ENCODE results near the gene ATP13A2.
"Not testable (repeated sequence)": the region's sequence is repeated elsewhere in the genome, so short reads cannot be mapped to it uniquely, and the experiment has no call there.

The ATP13A2 gene

DNA sequence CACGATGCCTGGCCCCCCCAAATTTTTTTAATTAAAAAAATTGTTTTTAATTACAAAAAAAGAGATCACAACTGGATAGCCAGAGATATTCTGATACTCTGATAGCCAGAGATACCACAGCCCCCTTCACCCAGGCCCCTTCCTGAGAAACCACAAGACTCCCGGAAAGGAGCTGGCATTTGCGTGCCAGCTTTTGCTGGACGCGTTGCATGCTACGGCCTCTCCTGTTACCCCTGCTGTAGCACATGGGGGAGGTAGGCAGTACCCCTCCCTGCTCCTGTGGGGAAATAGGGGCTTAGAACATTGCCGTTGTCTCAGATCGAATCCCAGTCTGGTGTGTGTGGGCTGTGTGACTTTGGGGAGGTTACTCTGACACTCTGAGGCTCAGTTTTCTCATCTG, 54.0 kb downstream of the ATP13A2 start:
- DNase-seq (ENCODE audit: low spot score), result no peak

DNA sequence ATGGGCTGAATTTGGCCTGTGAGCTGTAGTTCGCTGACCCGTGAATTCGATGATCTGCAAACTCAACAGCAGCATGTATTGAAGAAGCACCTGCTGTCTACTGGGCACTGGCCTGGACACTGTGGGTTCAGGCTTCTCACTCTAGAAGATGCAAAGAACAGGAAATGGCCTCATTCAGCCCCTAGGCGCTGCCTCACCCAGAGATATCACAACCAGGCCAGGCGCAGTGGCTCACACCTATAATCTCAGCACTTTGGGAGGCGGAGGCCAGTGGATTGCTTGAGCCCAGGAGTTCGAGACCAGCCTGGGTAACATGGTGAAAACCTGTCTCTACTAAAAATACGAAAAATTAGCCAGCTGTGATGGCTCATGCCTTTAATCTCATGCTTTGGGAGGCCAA, 55.0 kb downstream of the ATP13A2 start:
- no peak for DNase-seq (ENCODE audit: low spot score)

DNA sequence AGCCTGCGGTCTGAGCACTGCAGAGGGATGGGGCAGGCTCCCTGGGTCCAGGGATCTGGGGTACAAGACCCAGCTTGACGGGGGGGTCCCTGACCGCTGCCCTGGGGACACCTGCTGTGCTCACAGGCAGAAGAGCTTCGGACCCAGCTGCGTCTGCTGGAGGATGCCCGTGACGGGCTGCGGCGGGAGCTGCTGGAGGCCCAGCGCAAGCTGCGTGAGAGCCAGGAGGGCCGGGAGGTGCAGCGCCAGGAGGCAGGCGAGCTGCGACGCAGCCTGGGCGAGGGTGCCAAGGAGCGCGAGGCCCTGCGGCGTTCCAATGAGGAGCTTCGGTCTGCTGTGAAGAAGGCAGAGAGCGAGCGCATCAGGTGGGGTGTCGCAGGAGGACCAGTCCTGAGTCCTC, 56.5 kb downstream of the ATP13A2 start:
- no peak for DNase-seq (ENCODE audit: low spot score)

DNA sequence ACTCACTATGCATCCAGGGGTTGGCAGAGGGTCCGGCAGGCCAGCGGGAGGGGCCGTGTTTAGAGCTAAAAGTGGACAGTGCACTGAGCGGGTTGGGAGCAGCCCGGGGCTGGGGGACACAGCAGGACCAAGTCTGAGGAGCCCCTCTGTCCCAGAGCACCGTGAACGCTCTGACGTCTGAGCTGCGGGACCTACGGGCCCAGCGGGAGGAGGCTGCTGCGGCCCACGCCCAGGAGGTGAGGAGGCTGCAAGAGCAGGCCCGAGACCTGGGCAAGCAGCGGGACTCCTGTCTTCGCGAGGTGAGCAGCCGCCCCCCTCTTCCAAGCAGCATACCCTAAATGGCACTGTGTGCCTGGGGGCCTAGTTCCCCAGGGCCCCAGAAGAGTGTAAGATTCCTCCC, 57.1 kb downstream of the ATP13A2 start:
- DNase-seq (ENCODE audit: low spot score), result no peak

DNA sequence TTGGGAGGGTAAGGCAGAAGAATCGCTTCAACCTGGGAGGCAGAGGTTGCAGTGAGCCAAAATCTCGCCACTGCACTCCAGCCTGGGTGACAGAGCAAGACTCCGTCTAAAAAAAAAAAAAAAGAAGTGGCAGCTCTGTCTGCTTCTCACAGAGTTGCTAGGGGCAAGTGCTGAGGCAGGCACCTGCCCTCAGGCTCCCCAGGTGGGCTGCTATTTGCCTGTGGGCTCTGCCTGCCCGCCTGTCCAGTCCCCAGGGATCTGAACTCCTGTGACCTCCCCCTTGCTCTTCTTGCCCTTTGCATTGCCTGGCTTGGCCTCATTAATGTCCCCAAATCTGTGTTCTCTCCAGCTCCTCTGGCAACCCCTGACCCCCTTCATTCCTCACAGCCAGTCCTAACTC, 59.4 kb downstream of the ATP13A2 start:
- DNase-seq (ENCODE audit: low spot score), result not testable (repeated sequence)

DNA sequence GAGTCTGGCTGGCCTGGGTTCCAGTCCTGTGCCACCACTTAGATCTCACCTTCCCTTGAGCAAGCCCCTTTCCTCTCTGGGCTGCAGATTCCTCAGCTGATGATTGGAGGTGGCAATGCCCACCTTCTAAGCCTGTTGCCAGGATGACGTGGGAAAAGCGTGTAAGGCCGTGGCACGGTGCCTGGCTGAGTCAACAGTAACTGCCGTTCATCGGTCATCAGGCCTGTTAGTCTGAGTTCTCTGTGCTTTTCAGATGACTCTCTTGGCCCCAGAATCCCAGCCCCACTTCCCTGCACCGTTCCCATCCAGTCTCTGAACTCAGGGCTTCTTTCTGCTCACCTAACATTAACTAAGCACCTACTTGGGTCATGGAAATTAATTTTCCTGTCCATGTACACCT, 62.7 kb downstream of the ATP13A2 start:
- not testable (repeated sequence) for DNase-seq (ENCODE audit: low spot score)

DNA sequence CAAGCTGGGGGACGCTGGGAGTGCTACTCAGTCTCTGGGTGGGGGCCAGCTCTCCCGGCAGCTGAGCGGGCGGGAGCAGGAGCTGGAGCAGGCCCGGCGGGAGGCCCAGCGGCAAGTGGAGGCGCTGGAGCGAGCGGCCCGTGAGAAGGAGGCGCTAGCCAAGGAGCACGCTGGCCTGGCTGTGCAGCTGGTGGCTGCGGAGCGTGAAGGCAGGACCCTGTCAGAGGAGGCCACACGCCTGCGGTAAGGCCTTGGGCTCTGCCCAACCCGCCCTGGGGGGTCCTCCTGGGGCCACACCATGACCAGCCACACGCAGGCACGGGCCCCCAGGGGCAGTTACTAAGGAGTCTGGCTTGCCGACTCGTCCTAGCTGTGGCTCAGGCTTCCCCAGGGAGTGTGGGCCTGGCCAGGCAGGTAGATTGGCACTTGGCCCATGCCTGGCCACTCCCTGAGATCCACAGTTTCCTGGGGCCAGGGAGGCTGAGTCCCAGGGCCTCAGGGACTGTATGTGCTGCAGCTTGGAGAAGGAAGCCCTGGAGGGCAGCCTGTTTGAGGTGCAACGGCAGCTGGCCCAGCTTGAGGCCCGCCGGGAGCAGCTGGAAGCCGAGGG, 63.3 kb downstream of the ATP13A2 start:
- not testable (repeated sequence) for DNase-seq (ENCODE audit: low spot score)

DNA sequence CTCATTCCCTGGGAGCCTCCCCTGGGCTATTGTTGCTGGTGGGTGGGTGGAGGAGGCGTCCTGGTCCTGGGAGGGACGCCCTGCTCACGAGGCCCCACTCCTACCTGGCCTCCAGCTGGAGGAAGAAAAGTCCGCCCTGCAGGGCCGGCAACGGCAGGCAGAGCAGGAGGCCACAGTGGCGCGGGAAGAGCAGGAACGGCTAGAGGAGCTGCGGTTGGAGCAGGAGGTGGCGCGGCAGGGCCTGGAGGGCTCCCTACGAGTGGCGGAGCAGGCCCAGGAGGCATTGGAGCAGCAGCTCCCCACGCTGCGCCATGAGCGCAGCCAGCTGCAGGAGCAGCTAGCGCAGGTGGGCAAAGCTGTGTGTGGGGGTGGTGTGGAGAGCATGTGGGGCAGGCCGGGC, 65.1 kb downstream of the ATP13A2 start:
- DNase-seq (ENCODE audit: low spot score), result no peak

DNA sequence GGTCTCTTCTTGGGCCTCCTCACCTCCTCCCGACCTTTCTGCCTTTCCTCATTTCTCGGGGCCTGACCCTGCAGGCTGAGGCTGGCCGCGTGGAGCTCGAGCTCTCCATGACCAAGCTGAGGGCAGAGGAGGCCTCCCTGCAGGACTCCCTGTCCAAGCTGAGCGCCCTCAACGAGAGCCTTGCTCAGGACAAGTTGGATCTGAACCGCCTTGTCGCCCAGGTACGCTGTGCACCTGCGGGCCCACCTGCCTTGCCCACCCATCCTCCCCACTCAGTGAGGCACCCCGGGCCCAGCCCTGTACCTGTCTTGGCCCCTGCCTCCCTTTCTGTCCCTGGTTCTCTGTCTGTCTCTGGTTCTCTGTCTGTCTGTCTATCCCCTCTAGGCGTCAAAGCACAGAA, 65.5 kb downstream of the ATP13A2 start:
- DNase-seq (ENCODE audit: low spot score), result not testable (repeated sequence)

DNA sequence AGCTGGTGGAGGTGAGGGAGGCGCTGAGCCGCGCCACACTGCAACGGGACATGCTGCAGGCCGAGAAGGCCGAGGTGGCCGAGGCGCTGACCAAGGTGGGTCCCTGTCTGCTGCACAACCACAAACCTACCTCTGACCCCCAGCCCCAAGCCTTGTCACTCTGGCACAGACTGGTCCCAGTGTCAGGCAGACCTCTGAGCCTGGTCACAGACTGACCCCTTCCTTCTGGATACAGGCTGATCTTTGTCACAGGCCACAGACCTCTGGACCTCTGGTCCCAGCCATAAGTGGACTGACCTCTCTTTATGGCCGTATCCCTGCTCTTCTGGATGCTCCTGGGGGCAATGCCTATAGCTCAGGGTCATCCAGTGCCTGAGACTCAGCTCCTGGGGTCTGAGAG, 66.2 kb downstream of the ATP13A2 start:
- not testable (repeated sequence) for DNase-seq (ENCODE audit: low spot score)

DNA sequence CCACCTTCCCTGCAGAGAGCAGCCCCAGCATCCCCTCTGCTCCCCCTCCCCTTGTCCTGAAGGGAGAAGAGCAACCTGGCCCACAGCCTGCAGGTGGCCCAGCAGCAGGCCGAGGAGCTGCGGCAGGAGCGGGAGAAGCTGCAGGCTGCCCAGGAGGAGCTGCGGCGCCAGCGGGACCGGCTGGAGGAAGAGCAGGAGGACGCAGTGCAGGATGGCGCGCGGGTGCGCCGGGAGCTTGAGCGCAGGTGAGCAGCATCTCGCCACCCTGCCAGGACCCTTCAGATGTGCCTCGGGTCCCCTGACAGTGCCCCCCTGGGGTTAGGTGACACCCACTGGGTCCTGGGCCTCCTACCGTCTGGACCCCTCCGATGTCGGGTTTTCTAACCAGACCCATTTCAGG, 67.7 kb downstream of the ATP13A2 start:
- DNase-seq (ENCODE audit: low spot score), result no peak

DNA sequence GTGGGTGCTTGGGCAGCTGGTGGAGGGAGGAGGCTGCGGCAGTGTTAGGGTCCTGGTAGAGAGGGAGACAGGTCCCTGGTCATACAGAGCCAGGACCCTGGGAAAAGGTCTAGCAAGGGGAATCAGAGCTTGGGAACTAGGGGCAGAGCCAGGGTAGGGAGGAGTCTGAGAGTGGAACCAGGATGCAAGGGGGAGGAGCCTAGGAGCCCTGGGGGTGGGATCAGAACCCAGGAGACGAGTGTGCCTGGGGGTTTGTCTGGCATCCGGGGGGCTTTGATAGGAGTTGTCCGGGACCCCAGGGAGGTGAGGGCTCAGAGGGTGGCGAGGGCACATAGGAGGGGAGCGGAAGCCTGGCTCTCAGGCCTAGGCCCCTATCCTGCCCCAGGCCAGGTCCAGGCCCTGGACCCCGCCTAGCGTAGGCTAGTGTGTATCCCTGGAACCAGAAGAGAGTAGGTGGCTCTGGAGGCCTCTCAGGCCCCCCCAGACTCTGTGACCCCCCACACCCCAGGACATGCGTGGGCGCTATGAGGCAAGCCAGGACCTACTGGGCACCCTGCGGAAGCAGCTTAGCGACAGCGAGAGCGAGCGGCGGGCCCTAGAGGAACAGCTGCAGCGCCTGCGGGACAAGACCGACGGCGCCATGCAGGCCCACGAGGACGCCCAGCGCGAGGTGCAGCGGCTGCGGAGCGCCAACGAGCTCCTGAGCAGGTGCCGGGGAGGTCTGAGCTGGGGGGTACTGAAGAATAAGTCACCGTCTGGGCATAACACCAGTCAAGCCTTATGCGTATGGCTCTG, 72.1 kb downstream of the ATP13A2 start:
- DNase-seq (ENCODE audit: low spot score), result not testable (repeated sequence)

DNA sequence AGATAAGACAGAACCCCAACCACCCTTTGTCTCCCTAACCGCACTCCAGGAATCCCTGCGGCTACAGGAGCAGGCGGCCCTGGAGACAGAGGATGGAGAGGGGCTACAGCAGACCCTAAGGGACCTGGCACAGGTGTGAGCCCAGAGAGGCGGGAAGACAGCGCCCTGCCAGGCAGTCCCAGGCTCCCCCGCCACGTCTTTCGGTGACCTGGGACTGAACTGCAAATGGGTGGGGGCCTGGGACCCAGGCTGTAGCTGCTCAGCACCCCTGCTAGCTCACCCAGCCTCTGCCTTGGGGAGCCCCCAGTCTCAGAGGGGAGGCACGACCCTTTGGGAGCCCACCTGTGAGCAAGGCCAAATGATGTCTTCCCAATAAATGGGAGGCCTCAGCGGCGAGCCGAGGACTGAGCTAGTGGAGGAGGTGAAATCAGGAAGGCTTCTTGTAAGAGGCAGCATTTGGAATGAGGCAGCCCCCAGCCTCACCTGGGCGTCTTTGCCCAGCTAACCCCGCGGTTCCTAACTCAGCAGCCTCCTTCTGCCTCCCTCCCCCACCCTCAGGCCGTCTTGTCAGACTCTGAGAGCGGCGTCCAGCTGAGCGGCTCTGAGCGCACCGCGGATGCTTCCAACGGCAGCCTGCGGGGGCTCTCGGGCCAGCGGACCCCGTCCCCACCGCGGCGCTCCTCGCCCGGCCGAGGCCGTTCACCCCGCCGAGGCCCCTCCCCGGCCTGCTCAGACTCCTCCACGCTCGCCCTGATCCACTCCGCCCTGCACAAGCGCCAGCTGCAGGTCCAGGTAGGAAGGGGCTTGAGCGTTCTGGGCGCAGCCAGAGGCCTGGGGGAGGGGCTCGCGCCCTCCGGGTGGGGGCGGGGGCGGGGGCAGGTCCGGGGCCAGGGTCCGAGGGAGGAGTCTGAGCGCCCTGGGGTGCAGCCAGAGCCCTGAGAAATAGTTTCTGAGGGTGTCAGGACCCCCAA, 73.1 kb downstream of the ATP13A2 start:
- no peak for DNase-seq (ENCODE audit: low spot score)

DNA sequence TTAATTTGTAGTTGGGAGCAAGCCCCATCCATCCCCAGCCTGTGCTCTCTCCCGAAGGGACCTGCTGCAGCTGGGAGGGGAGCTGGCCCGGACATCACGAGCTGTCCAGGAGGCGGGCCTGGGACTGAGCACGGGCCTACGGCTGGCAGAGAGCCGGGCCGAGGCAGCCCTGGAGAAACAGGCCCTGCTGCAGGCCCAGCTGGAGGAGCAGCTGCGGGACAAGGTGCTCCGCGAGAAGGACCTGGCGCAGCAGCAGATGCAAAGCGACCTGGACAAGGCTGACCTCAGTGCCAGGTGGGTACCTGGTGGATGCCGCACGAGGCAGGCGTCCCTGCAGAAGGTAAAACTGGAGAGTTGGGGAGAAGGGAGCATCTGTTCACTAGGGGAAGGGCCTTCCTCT, 75.1 kb downstream of the ATP13A2 start:
- not testable (repeated sequence) for DNase-seq (ENCODE audit: low spot score)
